Measurements from ENCODE around the gene TLE3.
A peak's percentile ranks its signal among the peaks of the same experiment; 100 is the strongest.

Gene TLE3

GRCh38 chr15:70089692-70089971, 8.1 kb downstream of the TLE3 start:
- H3K4me1 ChIP-seq (ENCODE audit: control insufficient read depth, insufficient read depth, low read length) = peaks cover 55% of the 10 kb centered on the region
- peaks cover 43% of the 10 kb centered on the region for H3K36me3 ChIP-seq (ENCODE audit: control insufficient read depth, insufficient read depth, low read length, severe bottlenecking)
- no peaks in the 10 kb centered on the region for H3K9me3 ChIP-seq (ENCODE audit: control insufficient read depth, low read length)
- peak overlapping the region; percentile 61 for H3K4me3 ChIP-seq (ENCODE audit: low read length)
- DNase-seq (ENCODE audit: low read depth) = no peak
- H3K9ac ChIP-seq (ENCODE audit: low read length) = peak overlapping the region; percentile 50
- H3K27me3 ChIP-seq (replicated peaks; ENCODE audit: control insufficient read depth, insufficient read depth, low read length) = no peaks in the 10 kb centered on the region

DNA sequence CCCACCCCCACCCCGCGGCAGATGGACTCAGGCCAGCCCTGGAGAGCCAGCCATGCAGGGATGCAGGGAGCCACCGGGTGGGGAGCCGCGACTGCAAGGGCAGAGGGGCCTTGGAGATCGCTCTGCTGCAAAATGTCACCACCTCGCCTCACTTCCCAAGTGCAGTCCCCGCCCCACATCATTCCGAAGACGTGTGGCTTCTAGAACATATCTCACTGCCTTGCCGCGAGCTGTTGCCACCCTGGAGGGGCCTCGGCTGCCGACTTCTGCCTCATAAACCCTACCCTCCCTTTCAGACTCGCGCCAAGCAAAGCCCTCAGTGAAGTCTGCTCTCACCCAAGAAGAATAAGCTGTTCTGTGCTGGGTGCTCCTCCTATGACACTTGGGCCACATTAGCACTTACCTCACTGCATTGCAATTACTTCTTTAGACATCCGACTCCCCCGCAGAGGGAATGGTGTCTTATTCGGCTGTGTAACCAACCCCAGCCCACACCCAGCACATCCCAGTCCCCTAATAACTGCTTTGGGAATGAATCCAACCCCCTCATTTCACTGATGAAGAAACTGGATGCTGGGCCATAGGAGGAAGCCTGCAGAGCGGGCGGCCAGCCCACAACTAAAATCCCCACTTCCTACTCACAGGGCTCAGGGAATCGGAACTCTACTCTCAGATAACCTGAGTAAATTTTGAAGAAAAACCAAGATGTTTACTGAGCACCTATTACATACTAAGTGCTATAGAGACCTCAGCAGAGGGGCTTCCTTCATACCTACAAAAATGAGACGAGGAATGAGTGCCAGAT, 8.6 kb downstream of the TLE3 start:
- Histone ChIP-seq H3K9me3 (ENCODE audit: control insufficient read depth, low read length) (no peaks in the 10 kb centered on the region), H3K4me3 (ENCODE audit: low read length) (peak overlapping the region; percentile 61), H3K27me3 (replicated peaks; ENCODE audit: control insufficient read depth, insufficient read depth, low read length) (no peaks in the 10 kb centered on the region), H3K4me1 (ENCODE audit: control insufficient read depth, insufficient read depth, low read length) (peaks cover 50% of the 10 kb centered on the region), H3K36me3 (ENCODE audit: control insufficient read depth, insufficient read depth, low read length, severe bottlenecking) (peaks cover 48% of the 10 kb centered on the region), H3K9ac (ENCODE audit: low read length) (peak overlapping the region; percentile 50)
- DNase-seq (ENCODE audit: low read depth) = no peak

DNA sequence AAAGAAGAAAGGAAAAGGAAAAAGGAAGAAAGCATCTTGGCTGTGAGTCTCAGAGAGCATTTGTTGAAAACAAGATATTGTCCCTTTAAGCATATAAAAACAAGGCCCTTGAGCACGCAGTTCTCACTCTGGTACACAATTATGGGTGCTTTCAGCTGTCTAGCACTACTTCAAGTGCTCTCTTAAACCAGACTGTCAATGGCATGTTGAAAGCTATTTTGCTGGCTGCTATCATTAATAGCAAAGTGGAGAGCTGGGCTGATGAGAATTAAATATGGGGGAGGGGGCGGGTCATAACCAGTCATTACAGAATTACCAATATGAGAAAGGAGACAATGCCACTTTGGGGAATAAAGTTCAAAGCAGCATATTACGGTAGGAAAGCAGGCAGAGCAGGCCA, 9.3 kb downstream of the TLE3 start:
- H3K4me1 ChIP-seq (ENCODE audit: control insufficient read depth, insufficient read depth, low read length) = peaks cover 43% of the 10 kb centered on the region

GRCh38 chr15:70087708-70088352, 9.9 kb downstream of the TLE3 start:
- Histone ChIP-seq H3K4me1 (ENCODE audit: control insufficient read depth, insufficient read depth, low read length) (peaks cover 37% of the 10 kb centered on the region), H3K36me3 (ENCODE audit: control insufficient read depth, insufficient read depth, low read length, severe bottlenecking) (peaks cover 58% of the 10 kb centered on the region)
- no peak for DNase-seq (ENCODE audit: low read depth)

More for the DNA sequence above, 9.3 kb downstream of the TLE3 start:
- no peaks in the 10 kb centered on the region for H3K9me3 ChIP-seq (ENCODE audit: control insufficient read depth, low read length)
- no peak overlapping the region for H3K9ac ChIP-seq (ENCODE audit: low read length)
- H3K36me3 ChIP-seq (ENCODE audit: control insufficient read depth, insufficient read depth, low read length, severe bottlenecking) = peaks cover 54% of the 10 kb centered on the region
- H3K27me3 ChIP-seq (replicated peaks; ENCODE audit: control insufficient read depth, insufficient read depth, low read length) = no peaks in the 10 kb centered on the region
- no peak overlapping the region for H3K4me3 ChIP-seq (ENCODE audit: low read length)
- no peak for DNase-seq (ENCODE audit: low read depth)

GRCh38 chr15:70086636-70087035, 11.1 kb downstream of the TLE3 start:
- H3K27me3 ChIP-seq (replicated peaks; ENCODE audit: control insufficient read depth, insufficient read depth, low read length) = no peaks in the 10 kb centered on the region
- peaks cover 60% of the 10 kb centered on the region for H3K36me3 ChIP-seq (ENCODE audit: control insufficient read depth, insufficient read depth, low read length, severe bottlenecking)
- no peak overlapping the region for H3K4me3 ChIP-seq (ENCODE audit: low read length)
- no peaks in the 10 kb centered on the region for H3K9me3 ChIP-seq (ENCODE audit: control insufficient read depth, low read length)
- DNase-seq (ENCODE audit: low read depth) = no peak
- peaks cover 25% of the 10 kb centered on the region for H3K4me1 ChIP-seq (ENCODE audit: control insufficient read depth, insufficient read depth, low read length)
- H3K9ac ChIP-seq (ENCODE audit: low read length) = no peak overlapping the region

More at GRCh38 chr15:70087708-70088352, 9.9 kb downstream of the TLE3 start:
- Histone ChIP-seq H3K27me3 (replicated peaks; ENCODE audit: control insufficient read depth, insufficient read depth, low read length) (no peaks in the 10 kb centered on the region), H3K9me3 (ENCODE audit: control insufficient read depth, low read length) (no peaks in the 10 kb centered on the region), H3K4me3 (ENCODE audit: low read length) (no peak overlapping the region), H3K9ac (ENCODE audit: low read length) (no peak overlapping the region)

DNA sequence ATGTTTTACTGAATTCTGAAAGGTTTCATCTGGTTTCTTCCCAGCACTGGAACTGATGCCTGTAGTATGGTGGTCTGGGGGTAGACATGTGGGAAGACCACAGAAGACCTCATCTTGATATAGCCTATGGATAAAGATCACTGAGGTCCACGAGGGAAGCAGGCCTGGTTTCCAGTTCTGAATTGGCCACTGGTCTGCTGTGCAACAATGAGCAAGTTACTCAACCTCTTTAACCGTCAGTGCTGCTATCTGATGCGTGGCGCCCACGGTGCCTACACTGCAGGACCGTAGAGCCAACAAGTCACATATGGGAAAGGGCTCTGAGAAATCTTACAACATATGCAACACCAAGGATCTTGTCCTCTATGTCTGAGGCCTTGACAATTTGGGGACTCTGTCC, 13.3 kb downstream of the TLE3 start:
- Histone ChIP-seq H3K9me3 (ENCODE audit: control insufficient read depth, low read length) (no peaks in the 10 kb centered on the region), H3K27me3 (replicated peaks; ENCODE audit: control insufficient read depth, insufficient read depth, low read length) (no peaks in the 10 kb centered on the region), H3K4me1 (ENCODE audit: control insufficient read depth, insufficient read depth, low read length) (peaks cover 15% of the 10 kb centered on the region), H3K36me3 (ENCODE audit: control insufficient read depth, insufficient read depth, low read length, severe bottlenecking) (peaks cover 63% of the 10 kb centered on the region), H3K4me3 (ENCODE audit: low read length) (no peak overlapping the region), H3K9ac (ENCODE audit: low read length) (no peak overlapping the region)
- DNase-seq (ENCODE audit: low read depth) = no peak

- Histone ChIP-seq H3K9ac (ENCODE audit: low read length) (no peak overlapping the region), H3K27me3 (replicated peaks; ENCODE audit: control insufficient read depth, insufficient read depth, low read length) (no peaks in the 10 kb centered on the region), H3K36me3 (ENCODE audit: control insufficient read depth, insufficient read depth, low read length, severe bottlenecking) (peaks cover 63% of the 10 kb centered on the region), H3K9me3 (ENCODE audit: control insufficient read depth, low read length) (no peaks in the 10 kb centered on the region), H3K4me1 (ENCODE audit: control insufficient read depth, insufficient read depth, low read length) (peaks cover 10% of the 10 kb centered on the region), H3K4me3 (ENCODE audit: low read length) (no peak overlapping the region)
- DNase-seq (ENCODE audit: low read depth) = no peak
These were observed 13.8 kb downstream of the TLE3 start for GRCh38 chr15:70083946-70084345.

DNA sequence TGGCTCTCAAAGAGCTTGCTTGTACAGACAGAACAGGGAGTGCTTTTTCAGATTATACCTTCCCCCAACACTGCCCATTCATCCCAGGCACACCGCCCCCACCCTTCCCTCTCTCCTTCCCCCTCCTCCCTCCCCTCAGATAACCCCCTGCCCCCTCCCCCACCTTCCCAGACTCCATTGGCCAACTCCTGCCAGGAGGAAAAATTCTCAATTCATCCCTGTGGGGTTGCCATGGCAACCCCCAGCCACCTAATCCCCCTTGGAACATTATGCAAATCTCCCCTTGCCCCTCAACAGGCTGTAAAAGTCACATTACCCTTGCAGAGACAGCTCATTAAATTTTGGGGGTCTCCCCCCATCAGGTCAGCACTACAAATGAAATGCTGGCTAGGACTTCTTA, 14.3 kb downstream of the TLE3 start:
- DNase-seq (ENCODE audit: low read depth) = no peak
- no peaks in the 10 kb centered on the region for H3K9me3 ChIP-seq (ENCODE audit: control insufficient read depth, low read length)
- no peak overlapping the region for H3K9ac ChIP-seq (ENCODE audit: low read length)
- no peak overlapping the region for H3K4me3 ChIP-seq (ENCODE audit: low read length)
- H3K36me3 ChIP-seq (ENCODE audit: control insufficient read depth, insufficient read depth, low read length, severe bottlenecking) = peaks cover 63% of the 10 kb centered on the region
- no peaks in the 10 kb centered on the region for H3K27me3 ChIP-seq (replicated peaks; ENCODE audit: control insufficient read depth, insufficient read depth, low read length)
- peaks cover 7% of the 10 kb centered on the region for H3K4me1 ChIP-seq (ENCODE audit: control insufficient read depth, insufficient read depth, low read length)

DNA sequence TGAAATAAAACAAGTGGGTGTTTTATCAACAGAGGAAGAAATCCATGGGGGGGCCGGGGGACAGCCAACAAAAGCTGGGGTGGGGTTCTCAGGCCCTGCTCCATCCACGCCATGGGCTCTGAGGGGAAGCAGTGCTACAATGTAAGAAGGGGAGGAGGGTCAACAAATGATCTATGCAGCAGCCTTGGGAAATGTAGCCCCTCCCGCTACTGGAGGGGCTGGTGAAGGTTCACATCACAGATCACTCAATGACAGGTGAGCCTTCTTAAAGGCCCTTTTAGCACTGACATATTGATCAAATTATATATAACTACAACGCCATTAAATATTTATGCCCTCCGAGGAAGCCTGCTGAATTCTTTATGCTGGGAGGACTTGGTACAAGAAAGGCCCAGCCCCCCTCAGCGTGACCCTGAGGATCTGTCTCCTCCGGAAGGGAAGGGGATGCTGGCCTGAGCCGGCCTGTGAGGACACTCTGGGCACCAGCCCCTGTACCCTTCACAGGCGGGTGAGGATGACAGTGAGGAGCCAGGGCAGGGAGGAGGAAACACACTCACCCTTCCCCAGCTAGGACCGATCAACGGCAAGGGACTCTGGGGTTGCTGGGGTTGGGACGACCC, 15.3 kb downstream of the TLE3 start:
- Histone ChIP-seq H3K9ac (ENCODE audit: low read length) (no peak overlapping the region), H3K27me3 (replicated peaks; ENCODE audit: control insufficient read depth, insufficient read depth, low read length) (no peaks in the 10 kb centered on the region), H3K4me3 (ENCODE audit: low read length) (no peak overlapping the region), H3K4me1 (ENCODE audit: control insufficient read depth, insufficient read depth, low read length) (peaks cover 8% of the 10 kb centered on the region), H3K36me3 (ENCODE audit: control insufficient read depth, insufficient read depth, low read length, severe bottlenecking) (peaks cover 63% of the 10 kb centered on the region), H3K9me3 (ENCODE audit: control insufficient read depth, low read length) (no peaks in the 10 kb centered on the region)
- DNase-seq (ENCODE audit: low read depth) = no peak

DNA sequence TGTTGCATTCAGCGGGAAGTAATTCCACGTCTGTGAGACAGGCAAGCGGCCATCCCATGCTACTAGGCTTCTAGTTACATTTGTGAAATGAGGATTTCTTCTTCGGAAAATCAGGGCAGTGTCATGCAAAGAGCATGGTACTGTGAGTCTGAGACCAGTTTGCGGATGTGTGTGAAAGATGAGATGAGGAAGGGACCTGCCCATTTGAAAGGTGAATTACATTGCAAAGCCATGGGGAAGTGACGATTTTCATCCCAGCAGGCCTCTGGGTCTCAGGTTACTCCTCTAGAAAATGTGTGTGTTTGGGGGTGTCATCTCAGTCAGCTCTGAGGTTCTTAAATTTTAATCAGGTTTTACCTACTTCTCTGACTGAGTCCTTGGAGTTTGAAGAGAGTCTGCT, 16.1 kb downstream of the TLE3 start:
- Histone ChIP-seq H3K4me1 (ENCODE audit: control insufficient read depth, insufficient read depth, low read length) (peaks cover 14% of the 10 kb centered on the region), H3K4me3 (ENCODE audit: low read length) (no peak overlapping the region), H3K9me3 (ENCODE audit: control insufficient read depth, low read length) (no peaks in the 10 kb centered on the region), H3K27me3 (replicated peaks; ENCODE audit: control insufficient read depth, insufficient read depth, low read length) (no peaks in the 10 kb centered on the region), H3K9ac (ENCODE audit: low read length) (no peak overlapping the region), H3K36me3 (ENCODE audit: control insufficient read depth, insufficient read depth, low read length, severe bottlenecking) (peaks cover 62% of the 10 kb centered on the region)
- no peak for DNase-seq (ENCODE audit: low read depth)

DNA sequence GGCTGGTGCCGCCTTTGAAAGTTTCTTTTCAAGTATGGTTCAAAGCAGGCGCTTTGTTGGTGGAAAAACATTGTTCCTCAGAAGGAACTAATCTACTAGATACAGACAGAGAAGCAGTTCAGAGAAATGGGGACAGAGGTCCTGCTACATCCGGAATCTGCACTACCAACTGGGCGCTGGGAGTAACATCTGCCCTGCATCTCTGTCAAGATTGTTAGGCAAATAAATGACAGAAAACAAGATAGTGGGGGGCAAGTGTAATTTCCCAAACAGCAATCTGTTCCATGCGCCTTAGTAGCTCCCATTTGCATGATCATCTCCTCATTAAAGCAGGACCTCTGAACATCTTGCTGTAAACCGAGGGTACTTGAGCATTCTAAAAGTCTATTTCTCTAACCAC, 17.4 kb downstream of the TLE3 start:
- no peak for DNase-seq (ENCODE audit: low read depth)
- no peaks in the 10 kb centered on the region for H3K9me3 ChIP-seq (ENCODE audit: control insufficient read depth, low read length)
- no peak overlapping the region for H3K9ac ChIP-seq (ENCODE audit: low read length)
- no peaks in the 10 kb centered on the region for H3K27me3 ChIP-seq (replicated peaks; ENCODE audit: control insufficient read depth, insufficient read depth, low read length)
- peaks cover 14% of the 10 kb centered on the region for H3K4me1 ChIP-seq (ENCODE audit: control insufficient read depth, insufficient read depth, low read length)
- H3K36me3 ChIP-seq (ENCODE audit: control insufficient read depth, insufficient read depth, low read length, severe bottlenecking) = peaks cover 53% of the 10 kb centered on the region
- no peak overlapping the region for H3K4me3 ChIP-seq (ENCODE audit: low read length)
